Activated naive CD8-positive, alpha-beta T cell treated with anti-CD3 and anti-CD28 coated beads, Interleukin-2, amount 50 U/mL, for 24 hours (primary cell): ENCODE data around the gene PSD4.

Experiments used
- ATAC-seq: fragments of 150-1000 bp; cut with Tn5 transposase; one replicate; pipeline ENCODE4 v1.10.0; 2021
- DNase-seq: peaks from one replicate; pipeline ENCODE4 v3.0.0; 2021
- H3K27ac Mint-ChIP-seq: one replicate; pipeline ENCODE4 v1.8.0; 2021; ENCODE audit warnings: mild to moderate bottlenecking, mixed read lengths
- H3K27me3 Mint-ChIP-seq: one replicate; pipeline ENCODE4 v1.8.0; 2021; ENCODE audit warnings: mixed read lengths
- H3K36me3 Mint-ChIP-seq: one replicate; pipeline ENCODE4 v1.8.0; 2021; ENCODE audit warnings: low read depth, mixed read lengths
- H3K4me1 Mint-ChIP-seq: one replicate; pipeline ENCODE4 v1.8.0; 2021; ENCODE audit warnings: mixed read lengths
- H3K4me3 Mint-ChIP-seq: one replicate; pipeline ENCODE4 v1.8.0; 2021; ENCODE audit warnings: mild to moderate bottlenecking, moderate library complexity, mixed read lengths
- H3K9me3 Mint-ChIP-seq: one replicate; pipeline ENCODE4 v1.8.0; 2021; ENCODE audit warnings: mixed read lengths

Gene PSD4

DNA sequence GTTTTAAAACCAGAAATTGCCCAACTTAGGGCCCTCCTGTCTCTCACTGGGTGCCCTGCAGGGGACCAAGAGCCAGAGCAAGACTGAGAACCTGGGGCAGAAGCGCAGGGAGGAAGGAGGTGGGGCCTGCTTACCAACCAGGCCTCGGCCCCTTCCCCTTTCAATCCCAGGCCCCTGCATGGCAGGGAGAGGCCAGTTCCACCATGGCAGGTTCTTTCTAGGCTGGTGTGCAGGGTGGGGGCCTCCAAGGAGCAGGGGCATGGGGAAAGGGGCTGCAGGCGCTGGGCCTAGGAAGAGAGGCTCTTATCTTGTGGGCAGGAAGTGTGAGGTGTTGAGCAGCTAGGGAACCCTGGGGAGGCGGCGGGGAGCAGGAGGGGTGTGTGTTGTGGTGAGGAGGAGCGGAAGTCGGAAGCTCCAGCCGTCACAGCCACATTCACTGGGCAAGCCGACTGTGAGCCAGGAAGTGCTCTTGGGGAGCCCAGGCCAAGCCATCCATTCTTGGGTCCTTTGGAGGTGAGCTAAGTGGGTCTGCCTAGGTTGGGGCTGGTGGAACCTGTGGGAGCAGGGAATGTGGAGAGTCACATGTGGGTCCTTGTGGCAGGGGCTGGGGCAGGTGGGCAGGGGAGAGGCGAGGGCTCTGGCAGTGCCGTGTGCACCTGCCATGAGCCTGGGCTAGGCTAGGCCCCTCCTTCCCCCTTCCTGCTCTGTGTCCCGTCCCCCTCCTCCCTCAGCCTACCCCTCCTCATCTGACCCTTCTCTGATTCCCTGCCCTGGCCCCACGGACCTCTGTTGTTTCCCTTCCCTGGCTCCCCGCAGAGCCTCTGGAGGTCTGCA is at the start of gene PSD4:
Gene PSD4, plus strand, starts transcription at position 430 of the 834 bp plus-strand sequence. CDS start 8,486 bp downstream, outside the sequence.
- DNase-seq = peak; percentile 87
- Mint-ChIP-seq H3K9me3 (peaks cover 4% of the 10 kb centered on the region), H3K27ac (peak within 1 kb of the TSS; percentile 95), H3K27me3 (peaks cover 2% of the 10 kb centered on the region), H3K4me3 (peak within 1 kb of the TSS; percentile 95), H3K36me3 (peaks cover 42% of the 10 kb centered on the region), H3K4me1 (peaks cover 77% of the 10 kb centered on the region)
- ATAC-seq = peak; percentile 88

DNA sequence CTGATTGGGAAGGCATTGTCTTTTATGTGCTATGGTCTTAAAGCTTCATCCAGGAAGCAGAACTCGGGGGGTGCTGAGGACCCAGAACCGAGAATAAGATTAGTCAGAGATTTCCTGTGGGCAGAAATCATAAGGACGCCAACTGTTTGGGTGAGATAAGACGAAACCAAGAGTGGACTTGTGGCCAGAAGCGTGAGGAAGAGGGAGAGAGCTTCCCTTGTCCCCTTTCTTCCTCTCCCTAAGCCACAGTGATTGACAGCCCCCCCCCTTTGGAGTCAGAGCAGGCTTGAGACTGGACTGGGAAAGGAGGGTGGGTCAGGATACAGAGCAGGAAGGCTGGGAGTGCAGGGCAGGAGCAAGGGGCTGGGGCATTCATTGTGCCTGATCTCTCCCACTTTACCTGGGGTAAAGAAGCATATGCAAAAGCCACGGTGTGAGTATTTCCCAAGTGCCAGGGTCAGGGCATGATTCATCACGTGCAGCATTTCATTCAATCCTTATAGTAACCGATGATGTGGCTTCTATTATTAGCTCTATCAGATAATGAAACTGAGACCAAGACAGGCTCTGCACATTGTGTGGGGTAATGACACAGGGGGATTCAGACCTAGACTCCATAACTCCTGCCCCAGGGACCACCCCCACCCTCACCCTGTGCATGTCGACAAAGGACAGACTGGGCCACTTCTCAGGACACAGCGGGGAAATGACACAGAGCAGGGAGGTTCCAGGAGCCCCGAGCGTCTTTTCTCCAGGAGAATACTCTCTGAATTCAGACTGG is 49.4 kb upstream of the PSD4 start:
- H3K27ac Mint-ChIP-seq = peak overlapping the region; percentile 47
- peak; percentile 67 for ATAC-seq
- peak; percentile 20 for DNase-seq

DNA sequence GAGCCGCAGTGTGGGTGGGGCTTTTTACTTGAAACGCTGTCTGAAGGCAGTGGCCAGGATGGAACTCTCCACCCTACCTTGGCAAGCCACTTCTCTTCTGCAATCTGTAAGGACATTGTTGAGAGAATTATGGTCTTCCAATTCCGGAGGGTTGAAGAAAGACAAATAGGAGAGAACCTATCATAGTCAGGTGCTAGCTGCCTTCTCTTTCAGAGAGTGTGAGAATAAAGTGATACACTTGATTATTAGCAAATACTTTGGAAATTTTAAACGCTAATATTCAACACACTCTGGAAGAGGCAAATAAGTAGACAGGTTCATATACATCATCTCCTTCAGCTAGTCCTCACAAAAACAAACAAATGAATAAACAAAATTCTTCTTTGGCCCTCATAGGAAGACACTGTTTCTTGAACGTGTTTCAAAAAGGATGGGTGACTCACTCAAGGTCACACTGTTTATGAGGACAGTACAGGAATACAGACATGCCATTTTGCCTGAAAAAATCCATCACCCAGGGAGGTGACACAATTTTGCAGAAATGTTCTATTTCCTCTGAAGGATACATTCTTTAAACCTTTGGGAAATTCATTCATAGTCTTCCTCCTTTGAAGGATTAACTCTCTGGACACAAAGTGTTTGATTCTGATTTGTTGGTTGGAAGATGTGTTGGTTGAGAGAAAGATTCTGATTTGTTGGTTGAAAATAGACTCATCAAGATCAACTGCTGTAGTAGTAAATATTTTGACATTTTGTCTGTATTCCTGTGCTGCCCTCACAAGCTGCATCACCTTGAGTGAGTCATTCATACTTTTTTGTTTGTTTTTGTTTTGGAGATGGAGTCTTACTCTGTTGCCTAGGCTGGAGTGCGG is 48.6 kb upstream of the PSD4 start:
- H3K4me1 Mint-ChIP-seq = peaks cover 56% of the 10 kb centered on the region
- no peak overlapping the region for H3K27ac Mint-ChIP-seq
- no peak for DNase-seq
- no peak for ATAC-seq
- no peaks in the 10 kb centered on the region for H3K36me3 Mint-ChIP-seq
- H3K9me3 Mint-ChIP-seq = no peaks in the 10 kb centered on the region
- no peak overlapping the region for H3K4me3 Mint-ChIP-seq
- H3K27me3 Mint-ChIP-seq = peaks cover 10% of the 10 kb centered on the region

More for the DNA sequence above, 49.4 kb upstream of the PSD4 start:
- no peaks in the 10 kb centered on the region for H3K36me3 Mint-ChIP-seq
- peaks cover 56% of the 10 kb centered on the region for H3K4me1 Mint-ChIP-seq
- peak overlapping the region; percentile 16 for H3K4me3 Mint-ChIP-seq
- peaks cover 13% of the 10 kb centered on the region for H3K27me3 Mint-ChIP-seq
- no peaks in the 10 kb centered on the region for H3K9me3 Mint-ChIP-seq

DNA sequence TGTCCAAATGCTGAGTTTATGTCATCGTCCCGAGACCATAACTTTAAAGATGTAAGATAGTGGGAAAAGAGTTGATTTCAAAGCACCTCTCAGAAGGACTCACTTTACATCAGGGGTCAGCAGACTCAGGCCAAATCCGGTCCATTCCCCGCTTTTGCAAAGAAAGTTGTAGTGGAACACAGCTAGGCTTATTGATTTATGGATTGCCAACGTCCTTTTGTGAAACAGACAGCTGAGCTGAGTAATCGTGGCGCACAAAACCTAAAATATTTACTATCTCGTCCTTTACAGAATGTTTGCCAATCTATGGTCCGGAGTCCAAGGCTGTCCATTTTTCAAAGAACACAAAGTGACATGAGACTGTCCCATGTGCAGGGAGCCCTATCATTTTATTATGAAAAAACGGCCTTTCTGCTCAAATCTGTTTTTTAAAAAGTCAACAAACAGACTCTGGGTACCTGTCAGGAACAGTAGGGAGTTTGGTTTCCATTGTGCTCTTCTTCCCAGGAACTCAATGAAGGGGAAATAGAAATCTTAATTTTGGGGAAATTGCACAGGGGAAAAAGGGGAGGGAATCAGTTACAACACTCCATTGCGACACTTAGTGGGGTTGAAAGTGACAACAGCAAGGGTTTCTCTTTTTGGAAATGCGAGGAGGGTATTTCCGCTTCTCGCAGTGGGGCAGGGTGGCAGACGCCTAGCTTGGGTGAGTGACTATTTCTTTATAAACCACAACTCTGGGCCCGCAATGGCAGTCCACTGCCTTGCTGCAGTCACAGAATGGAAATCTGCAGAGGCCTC is 46.7 kb upstream of the PSD4 start, which contains the start of gene IL1RN:
Gene IL1RN, plus strand, starts transcription at position 754 of the 801 bp plus-strand sequence. Its CDS starts 27 bp downstream, at position 781.
- Mint-ChIP-seq H3K9me3 (no peaks in the 10 kb centered on the region), H3K4me3 (no peak within 1 kb of the TSS), H3K27me3 (peaks cover 8% of the 10 kb centered on the region), H3K4me1 (peaks cover 54% of the 10 kb centered on the region), H3K27ac (no peak within 1 kb of the TSS), H3K36me3 (no peaks in the 10 kb centered on the region)
- ATAC-seq = no peak
- DNase-seq = no peak

DNA sequence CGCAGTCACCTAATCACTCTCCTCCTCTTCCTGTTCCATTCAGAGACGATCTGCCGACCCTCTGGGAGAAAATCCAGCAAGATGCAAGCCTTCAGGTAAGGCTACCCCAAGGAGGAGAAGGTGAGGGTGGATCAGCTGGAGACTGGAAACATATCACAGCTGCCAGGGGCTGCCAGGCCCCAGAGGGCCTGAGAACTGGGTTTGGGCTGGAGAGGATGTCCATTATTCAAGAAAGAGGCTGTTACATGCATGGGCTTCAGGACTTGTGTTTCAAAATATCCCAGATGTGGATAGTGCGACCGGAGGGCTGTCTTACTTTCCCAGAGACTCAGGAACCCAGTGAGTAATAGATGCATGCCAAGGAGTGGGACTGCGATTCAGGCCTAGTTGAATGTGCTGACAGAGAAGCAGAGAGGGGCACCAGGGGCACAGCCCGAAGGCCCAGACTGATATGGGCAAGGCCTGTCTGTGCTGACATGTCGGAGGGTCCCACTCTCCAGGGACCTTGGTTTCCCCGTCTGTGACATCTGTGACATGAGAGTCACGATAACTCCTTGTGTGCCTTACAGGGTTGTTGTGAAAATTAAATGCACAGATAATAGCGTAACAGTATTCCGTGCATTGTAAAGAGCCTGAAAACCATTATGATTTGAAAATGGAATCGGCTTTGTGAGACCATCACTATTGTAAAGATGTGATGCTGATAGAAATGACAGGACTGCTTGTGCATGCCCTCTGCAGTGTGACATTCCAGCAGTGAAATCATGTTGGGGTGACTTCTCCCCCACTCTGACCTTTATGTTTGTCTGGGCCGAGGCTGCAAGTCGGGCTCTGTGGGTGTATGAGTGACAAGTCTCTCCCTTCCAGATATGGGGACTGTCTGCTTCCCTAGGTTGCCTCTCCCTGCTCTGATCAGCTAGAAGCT is 45.9 kb upstream of the PSD4 start:
- H3K36me3 Mint-ChIP-seq = no peaks in the 10 kb centered on the region
- no peak overlapping the region for H3K27ac Mint-ChIP-seq
- ATAC-seq = no peak
- H3K4me1 Mint-ChIP-seq = peaks cover 54% of the 10 kb centered on the region
- peaks cover 5% of the 10 kb centered on the region for H3K27me3 Mint-ChIP-seq
- no peaks in the 10 kb centered on the region for H3K9me3 Mint-ChIP-seq
- H3K4me3 Mint-ChIP-seq = no peak overlapping the region
- DNase-seq = no peak

DNA sequence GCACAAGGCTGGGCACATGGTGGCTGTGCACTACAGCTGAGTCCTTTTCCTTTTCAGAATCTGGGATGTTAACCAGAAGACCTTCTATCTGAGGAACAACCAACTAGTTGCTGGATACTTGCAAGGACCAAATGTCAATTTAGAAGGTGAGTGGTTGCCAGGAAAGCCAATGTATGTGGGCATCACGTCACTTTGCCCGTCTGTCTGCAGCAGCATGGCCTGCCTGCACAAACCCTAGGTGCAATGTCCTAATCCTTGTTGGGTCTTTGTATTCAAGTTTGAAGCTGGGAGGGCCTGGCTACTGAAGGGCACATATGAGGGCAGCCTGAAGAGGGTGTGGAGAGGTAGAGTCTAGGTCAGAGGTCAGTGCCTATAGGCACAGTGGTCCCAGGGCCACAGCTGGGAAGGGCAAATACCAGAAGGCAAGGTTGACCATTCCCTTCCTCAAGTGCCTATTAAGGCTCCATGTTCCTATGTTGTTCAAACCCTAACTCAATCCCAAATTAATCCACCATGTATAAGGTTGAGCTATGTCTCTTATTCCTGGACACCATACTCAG is 44.2 kb upstream of the PSD4 start:
- peaks cover 38% of the 10 kb centered on the region for H3K4me1 Mint-ChIP-seq
- H3K27me3 Mint-ChIP-seq = peaks cover 2% of the 10 kb centered on the region
- H3K4me3 Mint-ChIP-seq = no peak overlapping the region
- H3K36me3 Mint-ChIP-seq = no peaks in the 10 kb centered on the region
- no peak for ATAC-seq
- DNase-seq = no peak
- no peaks in the 10 kb centered on the region for H3K9me3 Mint-ChIP-seq
- no peak overlapping the region for H3K27ac Mint-ChIP-seq

DNA sequence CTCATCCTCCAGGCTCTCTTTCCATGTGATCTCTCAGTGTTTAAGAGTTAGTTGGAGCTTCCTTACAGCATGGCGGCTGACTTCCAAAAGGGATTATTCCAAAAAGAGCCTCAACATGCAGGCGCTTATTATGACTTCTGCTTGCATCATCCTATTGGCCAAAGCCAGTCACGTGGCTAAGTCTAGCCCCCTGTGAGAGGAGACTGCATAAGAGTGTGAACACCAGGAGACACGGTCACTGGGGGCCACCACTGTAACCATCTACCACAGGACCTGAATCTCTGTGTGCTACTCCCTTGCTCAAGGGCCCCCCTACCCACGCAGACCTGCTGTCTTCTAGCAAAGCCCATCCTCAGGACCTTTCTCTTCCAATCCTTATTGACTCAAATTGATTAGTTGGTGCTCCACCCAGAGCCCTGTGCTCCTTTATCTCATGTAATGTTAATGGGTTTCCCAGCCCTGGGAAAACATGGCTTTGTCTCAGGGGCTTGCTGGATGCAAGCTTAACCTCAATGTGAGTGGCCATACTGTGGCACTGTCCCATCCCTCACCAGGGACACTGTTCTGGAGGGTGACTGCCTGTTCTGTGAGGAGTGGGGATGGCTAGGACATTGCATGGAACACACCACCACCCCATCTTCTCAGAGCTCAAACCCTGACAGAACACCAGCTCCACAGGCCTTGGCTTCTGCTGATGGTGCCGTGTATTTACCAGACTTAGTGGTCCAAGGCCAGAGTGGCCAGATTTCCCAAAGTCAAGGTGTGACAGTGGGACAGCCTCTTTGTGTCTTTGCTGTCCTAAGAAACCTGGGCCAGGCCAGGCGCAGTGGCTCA is 42.2 kb upstream of the PSD4 start:
- Mint-ChIP-seq H3K36me3 (no peaks in the 10 kb centered on the region), H3K9me3 (no peaks in the 10 kb centered on the region), H3K4me1 (peaks cover 19% of the 10 kb centered on the region), H3K4me3 (no peak overlapping the region), H3K27ac (no peak overlapping the region), H3K27me3 (peaks cover 1% of the 10 kb centered on the region)
- DNase-seq (no peak), ATAC-seq (no peak)

DNA sequence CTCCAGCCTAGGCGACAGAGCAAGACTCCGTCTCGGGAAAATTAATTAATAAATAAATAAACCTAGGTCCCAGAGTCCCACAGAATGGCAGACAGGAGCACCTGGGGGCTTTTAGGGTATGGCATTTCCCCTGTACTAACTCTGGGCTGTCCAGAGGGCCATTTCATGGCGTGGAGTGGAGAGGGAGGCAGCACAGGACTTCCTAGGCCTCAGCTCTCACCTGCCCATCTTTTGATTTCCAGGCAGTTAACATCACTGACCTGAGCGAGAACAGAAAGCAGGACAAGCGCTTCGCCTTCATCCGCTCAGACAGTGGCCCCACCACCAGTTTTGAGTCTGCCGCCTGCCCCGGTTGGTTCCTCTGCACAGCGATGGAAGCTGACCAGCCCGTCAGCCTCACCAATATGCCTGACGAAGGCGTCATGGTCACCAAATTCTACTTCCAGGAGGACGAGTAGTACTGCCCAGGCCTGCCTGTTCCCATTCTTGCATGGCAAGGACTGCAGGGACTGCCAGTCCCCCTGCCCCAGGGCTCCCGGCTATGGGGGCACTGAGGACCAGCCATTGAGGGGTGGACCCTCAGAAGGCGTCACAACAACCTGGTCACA is 41.3 kb upstream of the PSD4 start:
- Mint-ChIP-seq H3K27me3 (no peaks in the 10 kb centered on the region), H3K4me3 (no peak overlapping the region), H3K9me3 (no peaks in the 10 kb centered on the region), H3K36me3 (no peaks in the 10 kb centered on the region), H3K27ac (no peak overlapping the region), H3K4me1 (peaks cover 16% of the 10 kb centered on the region)
- no peak for ATAC-seq
- DNase-seq = no peak

DNA sequence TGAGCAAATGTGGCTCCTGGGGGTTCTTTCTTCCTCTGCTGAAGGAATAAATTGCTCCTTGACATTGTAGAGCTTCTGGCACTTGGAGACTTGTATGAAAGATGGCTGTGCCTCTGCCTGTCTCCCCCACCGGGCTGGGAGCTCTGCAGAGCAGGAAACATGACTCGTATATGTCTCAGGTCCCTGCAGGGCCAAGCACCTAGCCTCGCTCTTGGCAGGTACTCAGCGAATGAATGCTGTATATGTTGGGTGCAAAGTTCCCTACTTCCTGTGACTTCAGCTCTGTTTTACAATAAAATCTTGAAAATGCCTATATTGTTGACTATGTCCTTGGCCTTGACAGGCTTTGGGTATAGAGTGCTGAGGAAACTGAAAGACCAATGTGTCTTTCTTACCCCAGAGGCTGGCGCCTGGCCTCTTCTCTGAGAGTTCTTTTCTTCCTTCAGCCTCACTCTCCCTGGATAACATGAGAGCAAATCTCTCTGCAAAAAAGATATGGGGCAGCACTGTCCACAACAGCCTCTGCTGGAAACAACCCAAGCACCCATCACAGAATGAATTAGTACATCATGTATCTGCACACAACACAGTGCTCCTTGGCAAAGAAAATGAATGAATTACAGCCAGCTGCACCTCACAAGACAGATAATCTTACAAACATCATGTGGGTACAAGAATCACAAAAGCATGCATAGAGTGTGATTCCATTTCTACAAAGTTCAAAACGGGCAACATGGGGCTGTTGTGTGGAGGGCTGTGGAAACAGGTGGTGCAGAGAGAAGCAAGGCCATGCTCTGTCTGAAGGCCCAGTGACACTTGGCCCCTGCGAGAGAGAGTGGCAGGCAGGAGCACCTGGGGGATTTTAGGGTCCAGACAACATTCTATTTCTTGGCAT is 39.8 kb upstream of the PSD4 start:
- no peaks in the 10 kb centered on the region for H3K36me3 Mint-ChIP-seq
- no peaks in the 10 kb centered on the region for H3K27me3 Mint-ChIP-seq
- no peak overlapping the region for H3K27ac Mint-ChIP-seq
- no peak overlapping the region for H3K4me3 Mint-ChIP-seq
- ATAC-seq (no peak), DNase-seq (no peak)
- H3K9me3 Mint-ChIP-seq = no peaks in the 10 kb centered on the region
- H3K4me1 Mint-ChIP-seq = peaks cover 21% of the 10 kb centered on the region

DNA sequence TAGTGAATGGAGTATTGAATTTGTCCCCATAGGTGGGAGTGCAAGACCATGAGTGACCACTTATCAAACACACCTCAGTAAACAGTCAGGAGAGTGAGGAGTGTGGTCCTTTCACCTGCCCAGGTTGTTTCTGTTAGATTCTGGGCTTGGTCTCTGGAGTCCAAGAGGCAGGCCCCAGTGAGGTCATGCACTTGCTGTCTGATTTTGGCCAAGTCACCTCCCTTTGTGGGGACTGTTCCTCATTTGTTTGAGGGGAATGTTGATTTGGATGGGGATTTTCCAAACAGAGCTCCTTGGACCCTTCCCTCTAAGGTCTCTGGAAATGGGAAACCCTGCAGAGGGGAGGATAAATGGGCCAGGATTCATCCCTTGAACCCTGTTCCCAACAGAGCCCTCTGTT is 39.1 kb upstream of the PSD4 start:
- DNase-seq = no peak
- Mint-ChIP-seq H3K27ac (no peak overlapping the region), H3K4me3 (no peak overlapping the region), H3K9me3 (no peaks in the 10 kb centered on the region), H3K27me3 (no peaks in the 10 kb centered on the region), H3K4me1 (peaks cover 25% of the 10 kb centered on the region), H3K36me3 (no peaks in the 10 kb centered on the region)
- no peak for ATAC-seq

DNA sequence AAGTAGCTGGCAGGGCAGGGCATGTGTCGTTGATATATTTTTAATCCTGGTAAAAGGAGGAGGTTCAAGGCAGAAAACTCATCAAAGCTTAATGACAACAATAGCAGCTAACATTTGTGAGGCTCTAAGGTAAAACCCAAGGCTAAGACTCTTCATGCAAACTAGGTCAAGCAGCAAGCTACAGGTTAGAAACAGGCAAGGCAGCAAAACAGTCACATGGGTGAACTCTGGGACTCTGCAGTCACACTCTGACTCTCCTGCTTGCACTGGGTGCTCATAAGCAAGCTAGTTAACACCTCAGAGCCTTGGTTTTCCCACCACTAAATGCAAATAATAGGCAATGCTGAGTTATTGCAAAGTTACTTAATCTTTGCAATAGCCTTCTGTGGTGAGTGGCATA is 38.5 kb upstream of the PSD4 start:
- Mint-ChIP-seq H3K27ac (no peak overlapping the region), H3K9me3 (no peaks in the 10 kb centered on the region), H3K4me3 (no peak overlapping the region), H3K4me1 (peaks cover 25% of the 10 kb centered on the region), H3K27me3 (no peaks in the 10 kb centered on the region), H3K36me3 (no peaks in the 10 kb centered on the region)
- ATAC-seq = no peak
- DNase-seq = no peak
